Measurements from ENCODE around the gene EPS8.

EPS8 gene

DNA sequence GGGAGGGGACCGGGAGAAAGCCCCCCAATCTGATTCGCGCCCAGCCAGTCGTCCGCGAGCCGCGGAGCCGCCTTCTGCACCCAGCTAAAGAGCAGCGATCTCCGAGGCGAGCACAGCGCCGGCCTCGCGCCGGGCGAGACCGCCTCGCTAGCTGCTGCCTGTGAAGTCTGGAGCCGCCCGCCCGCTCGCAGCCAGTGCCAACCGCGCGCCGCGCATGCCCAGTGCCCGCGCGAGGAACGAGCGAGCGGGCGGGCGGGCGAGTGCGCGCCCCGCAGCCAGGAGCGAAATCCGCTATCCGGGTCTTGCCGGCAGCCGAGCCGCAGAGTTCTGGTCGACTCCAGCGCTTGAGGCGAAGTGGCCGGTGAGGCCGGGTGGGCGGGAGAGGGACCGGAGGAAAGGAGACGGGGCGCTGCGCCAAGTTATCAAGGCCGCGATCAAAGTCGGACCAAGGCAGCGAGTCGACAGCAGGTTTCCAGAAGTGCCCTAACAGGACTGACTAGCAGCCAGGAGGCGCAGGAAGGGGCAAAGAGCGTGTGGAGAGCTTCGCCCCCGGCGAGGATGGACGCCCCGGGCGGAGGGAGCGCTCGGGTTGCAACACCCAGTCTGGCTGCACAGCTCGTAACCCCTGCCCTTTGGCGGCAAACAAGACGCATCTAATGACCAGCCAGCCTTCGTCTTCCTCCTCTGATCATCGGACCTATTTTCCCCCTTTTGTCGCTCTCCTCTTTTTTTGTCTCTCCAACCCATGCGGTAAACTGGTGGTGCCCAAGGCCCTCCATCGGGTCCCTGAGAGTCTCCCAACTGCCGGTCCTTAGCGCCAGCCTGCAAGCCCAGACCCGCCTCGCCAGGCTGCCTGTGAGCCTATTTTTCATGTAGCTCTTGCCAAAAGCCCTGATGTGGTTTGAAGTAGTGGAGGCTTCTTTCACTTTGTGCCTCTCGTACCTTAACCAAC, at the start of gene EPS8:
Gene EPS8, minus strand, starts transcription at position 169 of the 952 bp plus-strand sequence. CDS start 106,437 bp downstream, outside the sequence.
- peak; percentile 32 for DNase-seq

DNA sequence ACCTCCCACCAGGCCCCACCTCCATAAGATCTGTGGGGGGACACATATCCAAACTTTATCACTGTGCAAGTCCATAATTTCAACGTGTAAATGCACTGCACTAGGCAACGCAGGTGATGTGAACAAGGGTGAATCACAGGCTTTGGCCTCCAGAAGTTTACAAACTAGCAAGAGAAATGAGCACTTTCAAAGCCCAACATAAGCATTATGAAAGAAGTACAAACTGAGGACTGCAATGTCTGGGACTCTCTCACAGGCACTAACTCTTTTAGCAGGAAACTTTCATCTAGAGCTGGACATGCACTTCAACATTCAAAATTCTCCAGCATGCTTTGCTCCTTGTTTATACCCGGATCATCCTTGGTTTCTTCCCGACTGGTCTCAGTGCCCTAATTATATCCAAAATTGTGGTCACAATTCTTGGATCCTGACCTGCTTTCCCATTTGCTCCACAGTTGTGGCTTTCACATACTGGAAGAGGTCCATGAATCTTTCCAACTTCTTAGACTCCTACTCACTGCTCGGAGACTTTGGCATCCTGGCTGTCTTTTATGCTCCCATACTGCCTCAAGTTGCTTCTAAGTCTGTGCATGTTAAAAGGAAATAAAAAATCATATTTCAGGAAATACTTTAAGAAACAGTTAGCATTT, 48.1 kb upstream of the EPS8 start:
- DNase-seq: no peak

DNA sequence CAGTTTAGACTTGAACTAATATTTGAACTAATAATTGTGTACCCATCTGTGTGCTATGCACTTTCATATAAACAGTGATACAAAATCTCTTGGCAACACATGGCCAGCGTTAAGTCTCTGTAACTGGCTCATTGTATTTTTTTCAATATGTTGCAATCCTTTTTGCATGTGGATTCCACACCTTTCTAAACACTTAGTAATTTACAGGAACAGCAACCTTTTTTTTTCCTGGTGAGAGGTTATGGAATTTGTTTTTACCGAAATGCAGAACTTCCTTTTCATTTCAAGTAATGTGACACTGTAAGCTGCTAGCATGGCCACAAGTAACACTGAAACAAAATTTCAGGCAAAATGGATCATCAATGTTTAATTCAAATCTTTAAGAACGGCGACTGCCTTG, 45.4 kb upstream of the EPS8 start:
- no peak for DNase-seq

DNA sequence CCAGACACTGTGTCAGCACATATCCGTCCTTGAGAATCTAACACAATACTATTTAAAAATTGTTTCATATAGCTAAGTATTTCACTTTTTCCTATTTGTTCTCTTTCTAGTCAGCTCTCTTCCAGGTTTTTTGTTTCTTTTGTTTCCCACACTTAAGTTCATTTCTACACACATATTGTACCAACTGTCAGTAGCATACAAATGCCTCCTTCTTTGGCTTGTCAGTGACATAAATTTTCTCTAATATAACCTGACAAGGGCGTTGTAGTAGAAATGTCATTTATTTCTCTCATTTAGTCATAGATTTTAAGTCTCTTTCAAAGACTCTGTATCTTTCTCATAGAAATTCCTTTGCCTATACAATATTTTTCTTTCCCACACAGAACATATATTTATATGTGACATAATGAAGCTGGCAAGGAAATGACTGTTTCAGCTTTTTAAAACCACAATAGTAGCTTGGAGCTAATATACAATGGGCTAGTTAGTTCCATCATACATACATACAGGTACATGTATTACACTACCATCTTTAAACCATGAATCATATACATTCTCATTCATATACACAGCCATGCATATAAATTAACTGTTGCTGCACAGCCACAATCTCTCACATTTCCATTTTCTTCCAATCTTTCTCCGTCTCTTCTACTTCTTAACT, 42.3 kb upstream of the EPS8 start:
- DNase-seq: no peak

DNA sequence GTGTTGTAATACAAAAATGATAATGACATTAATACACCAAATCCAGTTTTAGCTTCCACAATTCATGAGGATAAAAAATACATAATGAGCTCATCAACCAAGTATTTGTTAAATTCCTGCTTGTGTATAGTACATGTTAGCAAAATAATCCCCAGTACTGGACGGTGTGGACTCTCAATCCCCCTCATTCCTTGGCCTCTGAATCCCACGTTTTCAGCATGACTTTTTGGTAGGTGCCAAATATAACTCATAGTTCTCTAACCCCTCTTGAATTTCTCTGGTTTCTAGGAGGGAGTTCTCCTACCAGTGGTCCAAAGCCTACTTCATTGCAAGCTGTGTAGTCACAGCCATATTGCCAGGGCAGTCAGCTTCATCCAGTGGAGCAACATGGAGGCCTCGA, 41.4 kb upstream of the EPS8 start:
- DNase-seq: no peak

DNA sequence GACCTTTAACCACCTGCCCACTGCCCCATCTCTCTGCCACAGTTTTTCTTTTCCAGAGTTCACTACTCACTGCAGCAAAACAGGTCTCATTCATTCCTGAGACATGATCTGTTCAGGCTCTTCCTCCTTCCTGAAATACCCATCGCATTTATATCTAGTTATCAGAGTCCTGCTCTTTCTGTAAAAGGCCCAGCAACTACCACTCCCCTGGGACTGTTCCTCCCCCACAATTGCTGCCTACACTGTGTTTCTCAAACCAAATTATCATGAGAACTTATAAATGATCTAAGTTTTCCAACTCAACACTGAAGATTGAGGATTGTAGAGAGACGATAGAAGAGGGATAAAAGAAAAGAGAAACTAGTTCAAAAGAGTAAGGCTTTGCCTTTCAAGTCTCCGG, 40.8 kb upstream of the EPS8 start:
- no peak for DNase-seq

DNA sequence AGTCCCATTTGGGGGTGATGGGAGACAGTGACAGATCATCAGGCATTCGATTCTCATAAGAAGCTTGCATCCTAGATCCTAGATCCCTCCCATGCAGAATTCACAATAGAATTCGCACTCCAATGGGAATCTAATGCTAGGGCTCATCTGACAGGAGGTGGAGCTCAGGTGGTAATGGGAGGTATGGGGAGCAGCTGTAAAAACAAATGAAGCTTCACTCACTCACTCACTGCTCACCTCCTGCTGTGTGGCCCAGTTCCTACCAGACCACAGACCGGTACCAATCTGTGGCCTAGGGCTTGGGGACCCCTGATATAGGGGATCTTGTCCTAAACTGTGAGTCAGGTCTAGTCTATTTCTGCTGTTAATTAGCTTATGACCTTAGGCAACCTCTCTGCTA, 40.1 kb upstream of the EPS8 start:
- no peak for DNase-seq

DNA sequence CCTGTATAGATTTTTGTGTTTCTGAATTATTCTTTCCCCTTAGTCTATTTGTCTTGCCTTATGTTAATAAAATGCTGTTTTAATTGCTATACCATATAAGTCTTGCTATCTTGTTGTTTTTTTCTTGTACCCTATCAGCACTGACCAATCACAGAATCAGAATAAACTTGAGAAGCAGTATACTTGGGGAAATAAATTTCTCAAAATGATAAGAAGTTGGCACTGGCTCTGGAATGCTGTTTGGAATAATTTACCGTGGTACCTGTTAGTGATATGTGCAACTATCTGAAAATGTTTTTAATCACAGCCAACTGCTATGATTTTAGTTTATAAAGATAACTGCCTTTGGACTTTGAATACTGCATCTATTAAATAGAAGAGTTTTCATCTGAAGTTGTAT, 37.9 kb upstream of the EPS8 start:
- DNase-seq: no peak

DNA sequence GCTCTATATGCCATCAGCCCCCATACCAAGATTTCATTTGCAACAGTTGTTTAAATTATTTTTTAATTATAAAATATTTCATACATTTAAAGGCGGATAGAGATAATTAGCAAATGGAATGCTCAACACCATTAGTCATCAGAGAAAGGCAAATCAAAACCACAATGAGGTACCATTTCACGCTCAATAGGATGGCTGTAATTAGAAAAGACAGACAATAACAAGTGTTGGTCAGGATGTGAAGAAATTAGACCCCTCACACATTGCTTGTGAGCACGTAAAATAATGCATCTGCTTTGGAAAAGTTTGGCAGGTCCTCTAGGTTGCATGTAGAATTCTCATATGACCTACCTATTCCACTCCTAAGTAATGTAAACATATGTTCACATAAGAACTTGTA, 35.3 kb upstream of the EPS8 start:
- DNase-seq: no peak

DNA sequence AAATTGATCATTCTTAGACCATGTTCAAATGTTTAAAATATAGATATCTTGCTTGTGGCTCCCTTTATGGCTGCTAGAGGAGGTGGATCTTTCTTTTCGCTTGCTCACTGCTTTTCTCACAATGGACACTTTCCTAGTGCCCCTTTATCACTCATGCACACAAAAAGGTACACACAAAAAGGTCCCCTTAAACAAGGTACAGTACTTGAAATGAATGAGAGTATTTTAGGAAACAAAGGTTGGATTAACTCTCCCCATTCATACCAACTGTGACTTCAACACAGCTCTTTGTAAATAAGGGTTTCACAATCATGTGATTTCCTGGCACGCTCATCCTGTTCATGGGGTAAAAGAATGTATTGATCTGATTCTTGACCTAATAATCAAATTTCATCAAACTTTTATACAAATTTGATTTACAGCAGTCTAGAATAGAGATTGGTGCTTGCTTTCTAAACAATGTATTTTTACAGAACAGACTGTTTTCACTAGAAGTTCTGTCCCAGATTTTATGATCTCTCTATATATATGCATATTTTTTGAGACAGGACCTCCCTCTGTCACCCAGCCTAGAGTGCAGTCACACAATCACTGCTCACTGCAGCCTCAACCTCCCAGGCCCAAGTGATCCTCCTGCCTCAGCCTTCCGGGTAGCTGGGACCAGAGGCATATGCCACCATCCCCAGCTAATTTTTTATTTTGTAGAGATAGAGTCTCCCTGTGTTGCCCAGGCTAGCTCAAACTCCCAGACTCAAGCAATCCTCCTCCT, 34.4 kb upstream of the EPS8 start:
- DNase-seq: no peak

DNA sequence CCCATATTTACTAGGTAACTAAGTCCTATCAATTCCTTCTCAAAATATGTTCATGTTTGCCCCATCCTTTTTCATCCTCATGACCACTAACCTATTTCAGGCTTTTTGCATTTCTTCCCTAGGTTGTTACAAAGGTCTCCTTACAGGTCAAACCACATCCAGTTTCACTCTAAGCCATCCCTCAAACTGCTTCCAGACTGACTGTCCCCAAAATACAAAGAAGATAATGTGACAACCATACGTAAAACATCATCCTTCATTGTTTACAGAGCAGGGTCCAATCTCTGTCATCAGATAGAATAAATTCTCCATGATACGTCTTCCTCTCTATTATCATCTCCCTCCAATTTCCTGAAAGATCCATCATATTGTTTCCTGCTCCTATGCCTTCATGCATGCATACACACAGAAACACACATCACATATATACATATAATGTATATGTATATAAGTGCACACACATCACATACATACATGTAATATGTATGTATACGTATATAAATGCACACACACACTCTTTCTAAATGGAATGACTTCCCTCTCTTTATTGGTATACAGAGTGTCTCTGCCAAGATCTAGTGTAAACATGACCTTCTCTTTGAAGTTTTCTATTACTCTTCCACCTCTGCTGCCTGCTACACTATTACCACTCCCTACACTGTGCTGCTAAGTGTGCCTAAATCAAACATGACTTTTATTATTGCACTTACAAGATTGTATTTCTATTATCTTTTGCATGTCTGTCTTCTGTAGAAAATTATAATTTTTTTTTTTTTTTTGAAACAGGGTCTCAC, 30.7 kb upstream of the EPS8 start:
- no peak for DNase-seq

DNA sequence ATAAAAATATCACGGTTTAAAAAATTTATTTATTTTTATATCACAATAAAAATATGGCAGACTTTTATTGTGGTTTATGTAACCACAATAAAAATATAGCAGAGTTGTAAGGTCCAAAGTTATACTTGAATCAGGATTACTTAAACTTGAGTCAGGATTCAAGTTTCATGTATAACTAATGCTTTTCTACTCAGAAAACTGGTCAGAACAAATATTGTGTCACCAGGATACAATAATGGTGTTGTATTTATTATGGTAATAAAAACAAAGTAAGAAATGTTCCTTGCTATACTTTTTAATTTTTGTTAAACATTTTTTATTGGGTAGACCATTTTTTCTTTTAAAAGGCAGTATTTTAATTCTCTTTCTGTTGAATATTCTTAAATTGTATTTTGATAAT, 29.2 kb upstream of the EPS8 start:
- no peak for DNase-seq

DNA sequence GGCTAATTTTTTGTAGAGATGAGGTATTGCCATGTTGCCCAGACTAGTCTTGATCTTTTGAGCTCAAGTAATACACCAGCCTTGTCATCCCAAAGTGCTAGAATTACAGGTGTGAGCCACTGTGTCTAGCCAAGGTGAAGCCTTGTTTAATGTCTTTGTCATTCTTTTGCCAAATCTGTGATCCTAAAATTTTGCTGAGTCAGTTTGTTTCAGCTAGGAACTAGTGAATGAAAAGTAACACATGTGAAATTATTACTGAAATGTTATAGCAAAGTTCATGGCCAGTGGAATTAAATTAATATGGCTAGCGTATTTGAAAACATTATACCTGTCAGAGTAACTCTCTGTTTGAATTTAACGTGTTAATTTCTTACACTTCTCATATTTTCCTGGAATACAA, 26.5 kb upstream of the EPS8 start:
- no peak for DNase-seq

DNA sequence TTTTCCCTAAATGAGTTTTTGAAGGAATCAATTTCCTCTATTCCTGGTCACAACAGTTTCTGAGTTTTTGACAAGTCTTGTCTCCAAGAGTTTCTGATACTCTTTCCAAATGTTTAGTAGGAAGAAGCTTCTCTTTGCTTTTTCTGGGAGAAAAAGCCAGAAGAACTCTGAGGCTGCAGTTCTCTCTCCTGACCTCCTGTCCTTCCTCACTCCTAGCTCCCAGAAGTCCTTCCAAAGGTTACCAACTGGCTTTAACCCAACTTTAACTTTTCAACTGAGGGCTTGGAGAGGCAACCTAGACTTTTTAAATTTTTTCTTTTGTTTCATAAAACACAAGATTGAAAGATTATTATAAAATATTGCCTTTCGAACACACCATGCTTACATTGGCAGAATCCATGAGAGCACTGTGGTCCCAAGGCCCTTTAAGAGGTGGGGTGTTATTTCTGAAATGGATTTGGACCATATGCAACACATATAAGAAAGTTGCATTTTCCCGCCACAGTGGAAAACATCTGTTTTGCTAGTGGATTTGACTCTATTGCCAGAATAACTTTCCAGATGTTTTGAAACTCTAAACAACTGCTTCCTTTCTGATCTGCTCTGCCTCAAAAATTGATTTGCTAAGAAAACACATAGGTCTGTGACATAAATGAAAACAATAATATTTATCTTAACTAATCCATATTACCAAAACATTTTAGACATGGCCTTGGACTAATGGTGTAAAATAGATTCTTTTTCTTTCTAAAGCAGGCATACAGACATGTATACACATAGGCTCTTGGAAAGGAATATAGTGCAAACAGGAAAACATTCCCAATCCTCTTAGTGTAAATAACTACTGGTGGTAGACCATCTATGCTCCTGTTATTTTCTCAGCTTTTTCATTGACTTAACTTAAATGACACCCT, 22.3 kb upstream of the EPS8 start:
- DNase-seq: no peak

DNA sequence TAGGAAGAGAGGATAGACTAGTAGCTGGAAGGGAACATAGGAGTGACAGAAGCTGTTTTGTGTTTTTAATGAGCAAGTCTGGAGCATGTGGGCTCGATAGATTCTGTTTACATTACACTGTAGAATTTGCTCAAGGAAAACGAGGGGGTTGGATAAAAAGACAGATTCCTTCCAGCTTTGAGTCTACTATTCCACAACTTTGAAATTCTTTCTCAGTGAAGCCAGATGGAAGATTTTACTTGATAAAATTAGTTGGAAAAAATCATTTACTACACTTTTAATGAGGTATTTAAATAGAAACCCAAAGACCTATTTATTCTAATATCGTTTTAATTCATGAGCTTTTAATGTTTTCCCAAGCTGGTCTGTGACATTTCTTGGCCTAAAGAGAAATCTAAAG, 19.5 kb upstream of the EPS8 start:
- DNase-seq: no peak

DNA sequence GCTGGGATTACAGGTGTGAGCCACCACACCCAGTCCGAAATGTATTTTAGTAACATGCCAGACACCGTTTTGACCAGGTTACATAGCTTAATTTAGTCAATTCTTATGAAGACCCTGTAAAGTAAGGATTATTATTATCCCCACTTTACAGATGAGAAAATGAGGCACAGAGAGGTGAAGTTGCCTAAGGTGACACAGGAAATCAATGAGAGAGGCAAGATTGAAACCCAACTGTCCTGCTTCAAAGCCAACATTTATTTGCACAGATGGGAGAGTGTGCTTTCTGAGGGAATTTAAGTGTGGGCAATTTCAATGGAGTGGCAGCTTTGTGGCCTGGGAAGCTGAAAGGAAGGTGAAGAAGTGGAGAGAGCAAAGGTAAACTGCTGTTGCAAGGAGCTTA, 19.1 kb upstream of the EPS8 start:
- no peak for DNase-seq

DNA sequence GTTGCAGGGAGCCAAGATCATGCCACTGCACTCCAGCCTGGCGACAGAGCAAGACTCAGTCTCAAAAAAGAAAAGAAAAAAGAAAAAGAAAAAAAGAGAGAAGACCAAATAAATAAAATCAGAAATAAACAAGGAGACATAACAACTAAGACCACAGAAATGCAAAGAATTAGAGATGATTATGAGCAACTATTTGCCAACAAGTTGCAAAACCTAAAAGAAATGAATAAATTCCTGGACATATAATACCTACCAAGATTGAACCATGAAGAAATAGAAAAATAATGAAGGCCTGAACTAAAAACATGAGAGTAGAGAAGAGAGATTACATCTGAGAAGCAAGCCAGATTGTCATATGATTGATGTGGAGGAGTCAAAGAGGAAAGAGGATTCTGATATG, 17.6 kb upstream of the EPS8 start:
- no peak for DNase-seq

DNA sequence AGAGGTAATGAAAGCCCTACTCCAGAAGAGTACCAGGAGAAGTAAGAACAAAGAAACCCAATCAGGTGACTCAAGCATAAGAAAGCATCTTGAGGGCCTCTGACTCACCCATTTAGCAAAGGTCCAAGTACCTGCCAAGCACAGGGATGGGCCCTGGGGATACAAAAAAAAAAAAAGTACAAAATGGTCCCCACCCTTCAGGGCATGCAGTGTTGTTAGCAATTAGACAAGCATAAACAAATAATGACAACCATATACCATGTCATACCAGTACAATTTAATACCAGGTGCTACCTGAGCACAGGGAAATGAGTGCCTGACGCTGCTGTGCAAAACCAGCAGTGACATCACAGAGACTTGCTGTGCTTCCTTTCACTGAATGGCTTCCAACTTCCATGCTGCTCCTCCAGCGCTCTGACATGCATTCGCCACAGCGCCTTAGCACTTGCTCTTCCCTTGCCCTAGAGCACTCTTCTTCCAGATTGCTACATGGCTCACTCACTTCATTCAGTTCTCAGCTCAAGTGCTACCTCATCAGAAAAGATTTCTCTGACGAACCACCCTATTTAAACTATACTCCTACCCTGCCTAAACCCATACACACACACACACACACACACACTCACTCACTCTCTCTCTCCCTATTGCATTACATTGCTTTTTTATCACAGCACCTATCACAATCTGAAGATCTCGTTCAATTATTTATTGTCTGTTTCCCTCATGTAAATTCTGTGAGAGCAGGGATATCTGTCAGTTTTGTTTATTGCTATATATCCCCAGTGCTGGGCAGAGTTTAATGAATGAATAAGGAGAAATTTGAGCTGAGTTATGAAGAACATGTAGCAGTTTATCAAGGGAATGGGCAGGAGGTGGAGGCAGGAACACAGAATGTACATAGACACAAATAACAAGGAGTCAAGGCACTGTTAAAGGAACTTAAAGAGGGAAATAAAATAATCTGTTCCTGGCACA, 12.9 kb upstream of the EPS8 start:
- no peak for DNase-seq

DNA sequence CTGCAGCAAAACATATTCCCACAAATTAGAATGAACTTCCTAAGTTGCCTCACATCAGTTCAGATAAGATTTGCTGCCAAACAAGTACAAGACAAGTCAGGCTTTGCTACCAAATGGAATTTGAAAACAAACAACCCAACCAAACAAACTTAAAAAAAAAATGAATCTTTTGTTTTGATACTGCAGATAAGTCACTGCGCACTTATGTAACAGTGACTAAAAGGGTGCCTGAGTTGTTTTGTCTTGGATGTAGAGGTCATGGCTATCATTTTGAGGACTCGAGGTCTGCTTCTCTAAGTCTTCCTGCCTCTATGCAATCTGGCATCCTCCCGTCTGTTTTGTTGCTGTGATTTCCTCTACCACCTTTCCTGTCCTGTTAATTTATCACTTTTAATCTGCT, 11.1 kb upstream of the EPS8 start:
- DNase-seq: no peak

DNA sequence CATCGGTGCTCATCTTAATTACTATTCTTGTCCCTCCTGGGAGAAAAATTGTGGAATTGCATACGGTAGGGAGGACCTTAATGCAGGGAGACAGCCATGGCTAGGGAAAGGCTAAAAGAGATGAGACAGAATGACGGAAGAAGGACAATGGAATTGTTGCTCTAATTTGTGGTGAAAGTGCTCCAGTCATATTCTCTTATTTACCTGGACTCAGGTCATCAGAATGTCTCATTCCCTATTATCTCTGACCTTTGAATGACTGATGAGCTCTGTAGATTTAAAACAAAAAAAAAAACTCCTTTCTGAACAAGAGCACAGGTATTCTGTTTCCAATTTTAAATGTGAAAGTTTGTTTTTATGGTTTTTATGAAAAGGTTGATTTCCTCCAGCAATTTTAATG, 8.6 kb upstream of the EPS8 start:
- no peak for DNase-seq
